Neuronal stem cell (in vitro differentiated cells): ENCODE results near the gene VANGL1.

Experiments used
- DNase-seq: peaks from one replicate; pipeline ENCODE4 v3.0.0-alpha.2; 2013; ENCODE audit warnings: low spot score
- H2AFZ ChIP-seq: one replicate; pipeline ENCODE4 v1.6.1; 2013; ENCODE audit warnings: mild to moderate bottlenecking, low read length, inconsistent platforms
- H2AK5ac ChIP-seq: 2 replicates; pipeline ENCODE4 v1.6.1; 2013; ENCODE audit warnings: low read depth, mild to moderate bottlenecking, inconsistent platforms, low read length, moderate library complexity, mixed read lengths
- H2BK120ac ChIP-seq: 2 replicates; pipeline ENCODE4 v1.6.1; 2013; ENCODE audit warnings: low read depth, mild to moderate bottlenecking, inconsistent platforms, low read length, moderate library complexity, mixed read lengths
- H2BK12ac ChIP-seq: one replicate; pipeline ENCODE4 v1.6.1; 2013; ENCODE audit warnings: low read length, inconsistent platforms
- H2BK15ac ChIP-seq: 2 replicates; pipeline ENCODE4 v1.6.1; 2013; ENCODE audit warnings: mild to moderate bottlenecking, low read length, inconsistent platforms, mixed read lengths
- H2BK5ac ChIP-seq: one replicate; pipeline ENCODE4 v1.6.1; 2013; ENCODE audit warnings: inconsistent platforms, mild to moderate bottlenecking, low read length, moderate library complexity
- H3K14ac ChIP-seq: one replicate; pipeline ENCODE4 v1.6.1; 2013; ENCODE audit warnings: low read length, inconsistent platforms
- H3K18ac ChIP-seq: 2 replicates; pipeline ENCODE4 v1.6.1; 2013; ENCODE audit warnings: low read length, inconsistent platforms
- H3K23ac ChIP-seq: 2 replicates; pipeline ENCODE4 v1.6.1; 2013; ENCODE audit warnings: low read depth, mild to moderate bottlenecking, mixed read lengths, low read length, inconsistent platforms; ENCODE audit not compliant: poor library complexity
- H3K27ac ChIP-seq: replicated peaks from 3 replicates; pipeline ENCODE4 v1.5.1; 2013; ENCODE audit warnings: low read length, inconsistent platforms
- H3K27me3 ChIP-seq, 3 experiments: 2 replicates each; pipeline ENCODE4 v1.6.1; 2013; ENCODE audit warnings: low read length in 3 of 3, mild to moderate bottlenecking in 2 of 3, inconsistent platforms in 1 of 3, low read depth in 1 of 3, mixed read lengths in 1 of 3, moderate library complexity in 1 of 3; ENCODE audit not compliant: control insufficient read depth in 3 of 3, insufficient read depth in 3 of 3
- H3K36me3 ChIP-seq, 2 donors: replicated peaks in 1 of 2; 2 replicates each; pipeline ENCODE4 v1.6.1; 2013; ENCODE audit warnings: low read length in 2 of 2; ENCODE audit not compliant: control insufficient read depth in 2 of 2, insufficient read depth in 2 of 2
- H3K4ac ChIP-seq: 2 replicates; pipeline ENCODE4 v1.6.1; 2013; ENCODE audit warnings: inconsistent platforms, mild to moderate bottlenecking, low read length, moderate library complexity
- H3K4me1 ChIP-seq, 2 donors: 1 replicate in 1 of 2; 2 replicates in 1 of 2; pipeline ENCODE4 v1.6.1; 2013; ENCODE audit warnings: low read length in 2 of 2, low read depth in 1 of 2; ENCODE audit not compliant: control insufficient read depth in 2 of 2, insufficient read depth in 1 of 2
- H3K4me2 ChIP-seq: one replicate; pipeline ENCODE4 v1.6.1; 2013; ENCODE audit warnings: mild to moderate bottlenecking, low read length, inconsistent platforms; ENCODE audit not compliant: insufficient read depth, poor library complexity, severe bottlenecking
- H3K4me3 ChIP-seq, 2 donors: 2 replicates each; pipeline ENCODE4 v1.5.1; 2013; ENCODE audit warnings: low read length in 2 of 2, mild to moderate bottlenecking in 2 of 2, inconsistent platforms in 1 of 2, moderate library complexity in 1 of 2
- H3K79me1 ChIP-seq: one replicate; pipeline ENCODE4 v1.6.1; 2013; ENCODE audit warnings: low read depth, mild to moderate bottlenecking, inconsistent platforms, low read length, moderate library complexity
- H3K9ac ChIP-seq: one replicate; pipeline ENCODE4 v1.6.1; 2013; ENCODE audit warnings: mild to moderate bottlenecking, low read depth, low read length, inconsistent platforms; ENCODE audit not compliant: poor library complexity
- H3K9me3 ChIP-seq, 2 donors: replicated peaks in 1 of 2; 2 replicates each; pipeline versions ENCODE3 to v1.6.1; 2013; ENCODE audit warnings: low read length in 2 of 2, mild to moderate bottlenecking in 2 of 2, inconsistent platforms in 1 of 2, low read depth in 1 of 2, mixed read lengths in 1 of 2, moderate library complexity in 1 of 2; ENCODE audit not compliant: control insufficient read depth in 2 of 2, insufficient read depth in 1 of 2
- H4K8ac ChIP-seq: one replicate; pipeline ENCODE4 v1.6.1; 2013; ENCODE audit warnings: low read depth, mild to moderate bottlenecking, inconsistent platforms, low read length, moderate library complexity
- H4K91ac ChIP-seq: one replicate; pipeline ENCODE4 v1.6.1; 2013; ENCODE audit warnings: low read length, low read depth, mild to moderate bottlenecking, inconsistent platforms; ENCODE audit not compliant: poor library complexity
- WGBS, 2 donors: extraction: QIAGEN DNeasy Blood & Tissue Kit; methylation state at CpG; one replicate each; pipeline ENCODE4 v1.1.7; 2013; ENCODE audit warnings: missing lambda C conversion rate in 2 of 2, mixed read lengths in 1 of 2; ENCODE audit not compliant: insufficient read length in 2 of 2, insufficient replicate concordance in 1 of 2; ENCODE audit errors: extremely low coverage in 2 of 2; 5-methylcytosine and 5-hydroxymethylcytosine counted together

Gene VANGL1

DNA sequence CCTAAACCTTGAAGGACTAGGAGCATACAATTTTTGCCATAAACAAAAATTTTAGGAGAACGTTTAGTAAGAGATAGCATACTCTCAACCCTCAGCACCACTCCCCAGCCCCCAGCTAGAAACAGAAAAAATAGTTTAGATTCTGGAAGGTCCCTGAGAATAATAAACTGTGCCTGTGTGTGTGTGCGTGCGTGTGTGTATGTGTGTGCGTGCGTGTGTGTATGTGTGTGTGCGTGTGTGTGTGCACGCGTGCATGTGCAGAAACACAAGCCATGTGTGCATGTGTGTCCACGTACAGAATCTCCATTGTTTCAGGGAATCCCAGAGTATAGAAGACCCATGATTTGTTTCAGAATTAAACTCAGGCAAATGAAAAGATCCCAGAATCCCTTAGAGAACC, 64.2 kb downstream of the VANGL1 start:
- no peak overlapping the region for H3K23ac ChIP-seq
- H4K8ac ChIP-seq: no peak overlapping the region
- DNase-seq: no peak
- no peak overlapping the region for H3K4me2 ChIP-seq
- no peaks in the 10 kb centered on the region for H3K9me3 ChIP-seq
- no peak overlapping the region for H2BK12ac ChIP-seq
- no peak overlapping the region for H3K14ac ChIP-seq
- no peak overlapping the region for H3K4ac ChIP-seq
- no peak overlapping the region for H3K4me3 ChIP-seq
- peaks cover 5 to 14% of the 10 kb centered on the region in 2 donors for H3K4me1 ChIP-seq
- no peak overlapping the region for H4K91ac ChIP-seq
- no peak overlapping the region for H3K9ac ChIP-seq
- H2AK5ac ChIP-seq: no peak overlapping the region
- H2AFZ ChIP-seq: no peak overlapping the region
- no peaks in the 10 kb centered on the region for H3K36me3 ChIP-seq
- H3K27ac ChIP-seq: peak overlapping the region; percentile 82
- no peak overlapping the region for H2BK15ac ChIP-seq
- no CpG with 5 or more reads among the region's 9 CpGs for WGBS, 2 donors
- H2BK5ac ChIP-seq: no peak overlapping the region
- peaks cover 0 to 3% (median 0%) of the 10 kb centered on the region in 3 experiments for H3K27me3 ChIP-seq
- H2BK120ac ChIP-seq: no peak overlapping the region
- no peaks in the 10 kb centered on the region for H3K79me1 ChIP-seq
- H3K18ac ChIP-seq: peak overlapping the region; percentile 73

DNA sequence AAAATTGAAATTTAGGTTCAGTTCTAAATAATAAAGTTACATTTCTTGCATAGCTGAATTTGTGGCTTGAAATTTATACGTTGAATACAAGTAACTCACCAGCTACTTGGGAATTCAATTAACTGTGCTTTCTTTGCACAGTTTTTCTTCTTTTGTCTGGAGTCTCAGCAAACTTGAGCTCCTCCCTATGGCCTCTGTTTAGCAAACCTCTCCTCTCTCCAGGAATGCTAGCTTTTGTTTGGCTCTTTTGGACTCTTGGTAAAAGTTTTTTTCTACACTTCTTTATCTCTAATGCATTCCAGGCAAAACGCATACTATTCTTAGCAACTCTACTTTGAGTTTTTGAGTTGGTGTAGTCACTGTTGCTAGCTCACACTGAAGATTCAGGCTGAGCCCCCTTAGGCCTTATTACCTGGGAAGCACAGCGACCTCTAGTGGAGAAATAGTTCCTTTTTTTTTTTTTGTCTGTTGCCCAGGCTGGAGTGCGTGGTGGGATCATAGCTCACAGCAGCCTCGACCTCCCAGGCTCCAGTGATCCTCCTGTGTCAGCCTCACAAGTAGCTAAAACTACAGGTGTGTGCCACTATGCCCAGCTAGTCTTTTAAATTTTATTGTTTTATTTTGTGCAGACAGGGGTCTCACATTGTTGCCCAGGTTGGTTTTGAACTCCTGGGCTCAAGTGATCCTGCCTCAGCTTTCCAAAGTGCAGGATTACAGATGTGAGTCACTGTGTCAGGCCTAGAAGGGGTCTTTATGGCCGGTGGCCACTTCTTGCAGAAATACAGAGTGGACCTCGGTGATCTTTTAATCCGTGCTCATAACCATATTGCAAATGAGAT, 65.0 kb downstream of the VANGL1 start:
- H3K4ac ChIP-seq: no peak overlapping the region
- H3K4me1 ChIP-seq: peaks cover 5 to 14% of the 10 kb centered on the region in 2 donors
- no peak overlapping the region for H3K9ac ChIP-seq
- H3K4me3 ChIP-seq: no peak overlapping the region
- H3K9me3 ChIP-seq: no peaks in the 10 kb centered on the region
- H4K8ac ChIP-seq: no peak overlapping the region
- WGBS, 2 donors: no CpG with 5 or more reads among the region's 8 CpGs
- no peaks in the 10 kb centered on the region for H3K36me3 ChIP-seq
- no peaks in the 10 kb centered on the region for H3K79me1 ChIP-seq
- no peak overlapping the region for H3K4me2 ChIP-seq
- no peak overlapping the region for H3K23ac ChIP-seq
- H2BK12ac ChIP-seq: no peak overlapping the region
- no peak overlapping the region for H4K91ac ChIP-seq
- peak; percentile 64 for DNase-seq
- H2AK5ac ChIP-seq: no peak overlapping the region
- no peak overlapping the region for H3K18ac ChIP-seq
- no peak overlapping the region for H2BK5ac ChIP-seq
- H2BK15ac ChIP-seq: no peak overlapping the region
- no peak overlapping the region for H2BK120ac ChIP-seq
- peaks cover 0 to 3% (median 0%) of the 10 kb centered on the region in 3 experiments for H3K27me3 ChIP-seq
- H2AFZ ChIP-seq: peak overlapping the region; percentile 60
- H3K27ac ChIP-seq: peak overlapping the region; percentile 82
- H3K14ac ChIP-seq: no peak overlapping the region

DNA sequence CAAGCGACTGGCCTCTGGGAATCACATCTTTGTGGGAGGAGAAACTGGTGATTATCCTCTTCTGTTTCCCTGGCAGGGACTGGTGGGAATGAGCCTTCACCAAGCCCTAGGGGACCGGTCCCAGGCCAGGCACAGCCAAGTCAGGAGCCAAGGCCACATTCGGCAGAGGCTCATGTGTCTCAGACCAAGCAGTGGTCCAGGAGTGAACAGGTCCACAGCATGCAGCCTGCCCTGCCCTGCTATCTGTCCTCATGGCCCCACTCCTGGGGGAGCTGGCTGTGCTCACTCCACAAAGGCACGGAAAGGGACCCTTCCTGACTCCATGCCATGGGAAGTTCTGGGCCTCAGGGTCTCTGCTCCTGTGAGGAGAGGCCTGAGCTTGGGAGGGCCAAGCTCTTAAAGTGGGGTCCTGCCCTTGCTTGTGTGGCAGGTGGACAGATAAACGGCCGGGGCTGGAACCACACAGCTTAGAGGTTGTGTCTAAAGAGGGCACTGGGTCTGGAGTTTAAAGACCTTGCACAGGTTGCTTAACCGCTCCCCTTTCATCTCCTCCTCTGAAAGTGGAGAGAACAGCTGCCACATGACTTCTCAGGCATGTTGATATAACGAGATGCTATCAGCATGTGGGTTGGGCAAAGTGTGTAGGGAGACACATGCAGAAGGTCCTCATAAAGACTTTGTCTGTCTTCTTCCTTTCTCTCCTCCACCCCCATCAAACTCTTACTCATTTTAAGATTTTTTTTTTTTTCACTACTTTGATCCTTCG, 69.3 kb downstream of the VANGL1 start:
- H3K79me1 ChIP-seq: no peaks in the 10 kb centered on the region
- H2BK12ac ChIP-seq: no peak overlapping the region
- H3K9ac ChIP-seq: peak overlapping the region; percentile 4
- peaks cover 4 to 8% of the 10 kb centered on the region in 2 donors for H3K4me1 ChIP-seq
- DNase-seq: no peak
- peak overlapping the region; percentile 21 for H2AK5ac ChIP-seq
- H3K4me3 ChIP-seq: no peak overlapping the region
- H4K91ac ChIP-seq: no peak overlapping the region
- WGBS, 2 donors: no CpG with 5 or more reads among the region's 9 CpGs
- H3K4me2 ChIP-seq: no peak overlapping the region
- peak overlapping the region; percentile 38 for H3K23ac ChIP-seq
- H2BK5ac ChIP-seq: no peak overlapping the region
- H3K18ac ChIP-seq: peak overlapping the region; percentile 58
- peak overlapping the region; percentile 93 for H2BK15ac ChIP-seq
- no peaks in the 10 kb centered on the region for H3K36me3 ChIP-seq
- peaks cover 0 to 12% (median 0%) of the 10 kb centered on the region in 3 experiments for H3K27me3 ChIP-seq
- peak overlapping the region; percentile 65 for H3K14ac ChIP-seq
- H3K27ac ChIP-seq: no peak overlapping the region
- H4K8ac ChIP-seq: no peak overlapping the region
- no peak overlapping the region for H2AFZ ChIP-seq
- no peaks in the 10 kb centered on the region for H3K9me3 ChIP-seq
- H2BK120ac ChIP-seq: no peak overlapping the region
- H3K4ac ChIP-seq: no peak overlapping the region
